Testis (tissue), 3 donors: ENCODE measurements around the gene KCNJ1. TPM values are rescaled to one million over a fixed set of nuclear protein-coding genes. Genes with fewer than 3 reads are reported as not detected.

Experiments used
- DNase-seq: peaks from one replicate; pipeline ENCODE4 v3.0.0-alpha.2; 2019
- H3K27ac ChIP-seq, 2 donors: fragments of 200-600 bp; sonication (generic); one replicate each; pipeline ENCODE4 v1.5.1; 2019
- H3K27me3 ChIP-seq: fragments of 200-600 bp; sonication (generic); one replicate; pipeline ENCODE4 v1.5.1; 2019
- H3K36me3 ChIP-seq: fragments of 200-600 bp; sonication (generic); one replicate; pipeline ENCODE4 v1.5.1; 2017; ENCODE audit warnings: low read depth; ENCODE audit errors: missing control alignments
- H3K4me1 ChIP-seq: fragments of 200-600 bp; sonication (generic); one replicate; pipeline ENCODE4 v1.5.1; 2019
- H3K4me3 ChIP-seq, 2 donors: fragments of 200-600 bp; sonication (generic); one replicate each; pipeline ENCODE4 v1.5.1; 2017 to 2019
- H3K9me3 ChIP-seq: fragments of 200-600 bp; sonication (generic); one replicate; pipeline ENCODE4 v1.5.1; 2017
- CTCF ChIP-seq, 3 experiments: fragments of 450-650 bp in 2 of 3; fragments of 200-600 bp in 1 of 3; sonication (generic) in 1 of 3; IDR thresholded peaks; one replicate each; pipeline ENCODE4 v1.5.1; 2016 to 2019; ENCODE audit warnings: antibody characterized with exemption in 3 of 3, mild to moderate bottlenecking in 2 of 3, moderate library complexity in 1 of 3
- POLR2A ChIP-seq: fragments of 450-650 bp; IDR thresholded peaks from one replicate; pipeline ENCODE4 v1.6.1; 2017; ENCODE audit warnings: antibody characterized with exemption, mild to moderate bottlenecking, moderate library complexity
- WGBS, 2 donors: methylation state at CpG; one replicate each; pipeline ENCODE4 v1.1.5; 2018; 5-methylcytosine and 5-hydroxymethylcytosine counted together
- intact Hi-C: fragments of 100-400 bp; cut with DNase I; formaldehyde crosslinking; loops from one replicate; pipeline ENCODE4 v1.15.1; 2023; ENCODE audit warnings: low total_unique reads
- polyA plus RNA-seq: library from polyadenylated mRNA; stranded (reverse); fragments of 350-450 nt; fragmentation: Illumina TruSeq; extraction: RNeasy Lipid Tissue Mini Kit (QIAGEN cat#74804); gene quantifications from one replicate; pipeline ENCODE4 v1.2.3, GENCODE V29; 2014; ENCODE audit warnings: low read depth, low replicate concordance; ENCODE audit not compliant: insufficient read depth
- total RNA-seq, 2 donors: library from RNA; depleted of rRNA; stranded (reverse); fragments of >200 nt; gene quantifications; one replicate each; pipeline ENCODE4 v1.2.3, GENCODE V29; 2016

KCNJ1 gene
- total and polyA plus RNA-seq, 3 donors from 2014 or later = 0.12 to 0.24 (median 0.16) TPM

- Histone ChIP-seq H3K4me1 (no peaks in the 10 kb centered on the region), H3K27ac (peak overlapping the region in 1 of 2 donors; percentile 8), H3K4me3 (peak overlapping the region in 1 of 2 donors; percentile 13), H3K36me3 (no peaks in the 10 kb centered on the region), H3K9me3 (no peaks in the 10 kb centered on the region), H3K27me3 (no peaks in the 10 kb centered on the region)
- 30 to 31% methylated on average over 25 to 33 of the region's 33 CpGs for WGBS, 2 donors
- TF ChIP-seq POLR2A (no peak), CTCF (IDR thresholded peaks at IDR 0.05) (peak; percentile 88 to 92 (median 90))
- DNase-seq = peak; percentile 95
- intact Hi-C loops = no loop called here
Measured at GRCh38 chr11:128859563-128860441, 7.3 kb downstream of the KCNJ1 start.

DNA sequence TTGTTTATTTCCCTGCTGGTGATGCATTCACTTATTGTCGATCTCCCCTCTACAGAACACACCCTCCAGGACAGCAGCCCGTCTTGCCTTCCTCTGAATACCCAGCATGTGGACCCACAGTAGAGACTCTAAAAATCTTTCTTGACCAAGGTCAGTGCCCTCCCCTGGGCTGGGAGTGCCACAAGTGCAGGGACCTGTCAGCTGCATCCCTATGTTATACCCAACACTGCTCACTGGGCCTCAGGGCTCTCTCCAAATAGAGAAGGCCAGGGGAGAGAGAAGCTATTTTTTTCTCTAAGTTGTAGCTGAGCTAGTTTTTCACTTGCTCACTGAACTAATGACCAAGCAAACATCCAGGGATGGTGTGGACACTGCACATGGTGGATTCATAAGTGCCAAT lies 9.8 kb downstream of the KCNJ1 start:
- TF ChIP-seq CTCF (IDR thresholded peaks at IDR 0.05) (no peak), POLR2A (no peak)
- no peak for DNase-seq

DNA sequence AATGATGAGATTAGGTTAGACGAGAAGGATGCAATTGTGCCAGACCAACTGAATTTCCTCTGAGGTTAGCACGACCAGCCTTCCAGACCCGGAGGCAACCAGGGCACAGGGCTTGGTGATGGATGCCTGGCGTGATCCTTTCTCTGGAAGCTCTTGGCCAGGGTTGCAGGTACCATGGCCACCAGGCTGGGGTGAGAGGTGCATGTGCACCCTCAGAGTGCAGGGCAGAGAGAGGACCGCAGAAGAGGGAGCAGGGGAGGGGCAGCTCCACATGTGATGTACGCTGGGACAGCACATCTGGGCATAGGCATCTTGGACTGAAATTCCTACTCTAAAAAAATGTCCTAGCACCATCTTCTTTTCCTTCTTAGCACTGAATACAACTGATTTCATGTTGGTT lies 10.9 kb downstream of the KCNJ1 start:
- H3K4me1 ChIP-seq = no peaks in the 10 kb centered on the region
- intact Hi-C loops = no loop called here
- no peak overlapping the region for H3K27ac ChIP-seq
- H3K9me3 ChIP-seq = no peaks in the 10 kb centered on the region
- DNase-seq = no peak
- no peaks in the 10 kb centered on the region for H3K36me3 ChIP-seq
- TF ChIP-seq POLR2A (no peak), CTCF (IDR thresholded peaks at IDR 0.05) (no peak)
- WGBS, 2 donors = 88 to 92% methylated on average over 6 of the region's 6 CpGs
- H3K4me3 ChIP-seq = no peak overlapping the region
- no peaks in the 10 kb centered on the region for H3K27me3 ChIP-seq

More for the DNA sequence above, 9.8 kb downstream of the KCNJ1 start:
- H3K27ac ChIP-seq = no peak overlapping the region
- no peak overlapping the region for H3K4me3 ChIP-seq
- intact Hi-C loops = no loop called here
- no peaks in the 10 kb centered on the region for H3K36me3 ChIP-seq
- H3K4me1 ChIP-seq = no peaks in the 10 kb centered on the region
- WGBS, 2 donors = 86 to 100% methylated on average over 2 of the region's 2 CpGs
- no peaks in the 10 kb centered on the region for H3K27me3 ChIP-seq
- H3K9me3 ChIP-seq = no peaks in the 10 kb centered on the region

DNA sequence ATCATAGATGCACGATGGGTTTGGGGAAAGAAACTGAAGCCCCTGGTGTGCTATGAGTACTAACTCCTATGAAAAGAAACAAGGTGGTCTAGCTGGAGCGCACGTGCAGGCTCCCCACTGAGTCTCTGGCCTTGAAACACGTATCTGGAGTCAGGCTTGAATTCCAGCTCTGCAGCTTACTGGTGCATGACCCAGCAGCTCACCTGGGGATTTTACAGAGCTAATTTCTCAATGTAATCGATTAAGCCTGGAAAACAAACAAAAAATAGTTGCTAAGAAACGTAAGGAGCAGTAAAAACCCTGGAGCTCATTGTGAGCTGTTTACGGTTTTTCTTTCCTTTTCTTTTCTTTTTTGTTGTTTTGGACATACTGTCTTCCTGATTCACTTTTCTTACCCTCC lies 12.3 kb downstream of the KCNJ1 start:
- DNase-seq = no peak
- 67 to 85% methylated on average over 7 of the region's 7 CpGs for WGBS, 2 donors
- TF ChIP-seq CTCF (IDR thresholded peaks at IDR 0.05) (no peak), POLR2A (no peak)
- Histone ChIP-seq H3K36me3 (no peaks in the 10 kb centered on the region), H3K4me3 (no peak overlapping the region), H3K9me3 (no peaks in the 10 kb centered on the region), H3K27me3 (no peaks in the 10 kb centered on the region), H3K4me1 (no peaks in the 10 kb centered on the region), H3K27ac (no peak overlapping the region)
- intact Hi-C loops = no loop called here

DNA sequence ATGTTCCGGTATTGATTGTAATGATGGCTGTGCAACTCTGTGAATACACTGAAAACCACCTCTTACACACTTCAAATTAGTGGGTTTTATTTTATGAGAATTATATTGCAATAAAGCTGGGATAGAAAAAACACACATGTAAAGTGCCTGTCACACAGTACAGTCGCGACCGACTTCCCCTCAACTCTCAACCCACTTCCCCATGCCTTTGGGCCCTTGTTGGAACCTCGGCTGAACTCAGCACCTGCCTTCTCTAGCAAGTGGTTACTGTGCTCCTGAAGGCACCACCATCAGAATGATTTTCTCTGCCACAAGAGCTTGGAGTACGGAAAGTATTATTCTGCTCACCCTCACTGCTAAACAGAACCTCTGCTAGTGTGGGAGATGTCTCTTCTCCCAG lies 13.5 kb downstream of the KCNJ1 start:
- intact Hi-C loops = no loop called here
- DNase-seq = no peak
- TF ChIP-seq CTCF (IDR thresholded peaks at IDR 0.05) = no peak
- no peak for TF ChIP-seq POLR2A

More for the DNA sequence above, 13.5 kb downstream of the KCNJ1 start:
- 88 to 92% methylated on average over 6 of the region's 6 CpGs for WGBS, 2 donors
- Histone ChIP-seq H3K27ac (no peak overlapping the region), H3K9me3 (no peaks in the 10 kb centered on the region), H3K27me3 (no peaks in the 10 kb centered on the region), H3K36me3 (no peaks in the 10 kb centered on the region), H3K4me1 (no peaks in the 10 kb centered on the region), H3K4me3 (no peak overlapping the region)
